HG03025 (cell line): ENCODE measurements around the gene KANK4.

Source experiments
- ATAC-seq: cut with Tn5 transposase; IDR thresholded peaks from one replicate; pipeline ENCODE4 v1.9.1; 2021; ENCODE audit warnings: mild to moderate bottlenecking, moderate library complexity; ENCODE audit not compliant: unreplicated experiment, low FRiP score

KANK4 gene

DNA sequence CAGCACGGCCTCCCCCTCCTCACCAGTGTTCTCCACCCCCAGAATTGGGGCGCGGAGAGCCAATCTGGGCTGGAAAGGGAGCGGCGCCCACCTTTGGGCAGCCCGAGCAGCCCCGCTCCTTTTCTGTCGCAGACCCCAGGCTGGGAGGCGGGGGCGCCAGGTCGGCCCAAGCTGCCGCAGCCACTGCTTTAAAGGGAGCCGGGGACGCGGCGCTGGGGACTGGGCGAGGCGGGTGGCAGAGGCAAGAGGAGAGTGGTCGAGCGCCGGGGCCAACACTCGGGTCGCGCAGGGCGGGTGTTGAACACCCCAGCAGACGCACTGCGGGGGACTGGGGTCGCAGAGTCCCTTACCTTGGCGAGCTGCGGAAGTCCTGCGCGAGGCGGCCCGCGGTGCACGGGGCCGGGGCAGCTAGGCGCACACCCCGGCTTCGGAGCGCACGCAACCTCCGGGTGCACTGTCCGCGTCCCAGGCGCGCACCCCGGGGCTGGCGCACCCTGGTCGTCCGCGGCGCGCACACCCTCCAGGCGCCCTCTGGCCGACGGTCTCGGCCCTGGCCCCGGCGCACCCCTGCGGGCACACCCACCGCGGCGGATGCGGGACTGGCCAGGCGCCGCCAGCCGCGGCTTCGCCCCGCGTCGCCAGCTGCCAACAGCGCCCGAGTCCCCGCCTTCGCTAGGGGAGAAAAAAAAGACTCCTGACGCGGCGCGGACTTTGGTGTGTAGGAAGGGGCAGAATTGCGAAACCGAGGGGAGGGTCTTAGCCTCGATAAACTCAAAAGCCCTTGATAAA lies at the start of gene KANK4:
Gene KANK4, minus strand, starts transcription at position 679 of the 789 bp plus-strand sequence. CDS start 37,870 bp downstream, outside the sequence.
- ATAC-seq, result no peak

DNA sequence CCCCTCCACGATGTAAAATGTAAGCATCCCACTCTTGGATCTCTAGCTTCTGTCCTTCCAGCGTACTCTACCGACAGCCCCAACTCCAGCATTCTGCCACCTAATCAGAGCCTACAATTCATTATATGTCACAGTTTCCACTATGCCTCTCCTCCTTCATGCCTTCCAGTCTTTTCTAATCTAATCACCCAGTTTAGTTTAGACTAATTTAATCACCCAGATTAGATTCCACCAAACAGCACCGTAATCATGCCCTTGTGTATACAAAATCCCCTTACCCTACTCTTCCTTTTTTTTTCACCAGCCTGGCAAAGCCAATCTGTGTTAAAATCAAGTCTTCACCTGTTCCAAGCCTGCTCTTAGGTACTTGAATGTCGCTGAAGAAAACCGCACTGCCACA lies 49.8 kb upstream of the KANK4 start:
- ATAC-seq, result no peak

DNA sequence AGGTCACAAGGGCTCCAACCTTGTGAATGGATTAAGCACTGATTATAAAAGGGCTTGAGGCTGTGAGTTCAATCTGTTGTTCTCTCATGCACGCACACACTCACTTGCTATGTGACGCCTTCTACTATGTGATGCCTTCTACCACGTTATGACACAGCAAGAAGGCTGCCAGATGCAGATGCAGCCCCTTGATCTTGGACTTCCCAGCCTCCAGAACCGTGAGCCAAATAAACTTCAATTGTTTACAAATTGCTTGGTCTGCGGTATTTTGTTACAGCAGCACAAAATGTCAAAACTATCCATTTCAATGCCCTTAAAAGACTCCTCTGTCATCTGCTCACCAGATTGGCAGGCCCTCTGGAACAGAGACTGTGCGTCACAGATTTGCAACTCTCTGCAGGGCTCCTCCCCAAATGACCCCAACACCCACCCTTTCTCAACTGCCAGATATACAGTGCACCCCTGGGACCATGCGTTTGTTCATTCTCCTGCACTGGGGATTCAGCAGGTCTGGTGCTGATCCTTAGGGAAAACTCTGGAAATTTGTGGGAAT lies 47.8 kb upstream of the KANK4 start:
- ATAC-seq, result no peak

DNA sequence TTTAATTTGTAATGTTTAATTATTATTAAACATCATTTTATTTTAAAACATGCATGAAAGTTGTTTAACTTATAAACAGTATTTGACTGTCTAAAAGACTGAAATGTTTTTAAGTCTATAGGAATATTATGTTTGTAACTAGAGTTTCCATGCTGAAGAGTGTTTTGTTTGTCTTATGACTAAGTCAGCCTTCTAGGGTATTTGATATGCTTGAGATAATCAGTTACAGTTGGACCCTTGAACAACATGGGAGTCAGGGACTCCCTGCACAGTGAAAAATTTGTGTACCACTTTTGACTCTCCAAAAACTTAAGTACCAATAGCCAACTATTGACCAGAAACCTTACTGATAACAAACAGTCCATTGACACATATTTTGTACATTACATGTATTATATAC lies 45.5 kb upstream of the KANK4 start:
- no peak for ATAC-seq

DNA sequence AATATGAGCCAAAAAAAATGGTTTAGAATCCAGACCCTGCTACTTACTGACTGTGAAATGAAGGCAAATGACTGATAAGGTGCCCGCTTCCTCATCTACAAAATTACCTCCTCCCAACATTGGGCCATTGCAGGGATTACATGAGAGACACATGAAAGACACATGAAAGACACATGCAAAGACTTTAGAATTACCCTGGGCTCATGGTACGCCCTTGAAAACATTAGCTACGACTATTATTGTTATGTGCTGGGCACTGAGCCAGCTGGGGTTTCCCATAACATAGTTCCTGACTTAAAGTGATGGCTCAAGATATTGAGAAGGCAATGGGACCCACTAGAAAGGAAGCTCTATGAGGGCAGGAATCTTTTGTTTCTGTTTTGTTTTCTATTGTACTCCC lies 43.7 kb upstream of the KANK4 start:
- ATAC-seq, result no peak

DNA sequence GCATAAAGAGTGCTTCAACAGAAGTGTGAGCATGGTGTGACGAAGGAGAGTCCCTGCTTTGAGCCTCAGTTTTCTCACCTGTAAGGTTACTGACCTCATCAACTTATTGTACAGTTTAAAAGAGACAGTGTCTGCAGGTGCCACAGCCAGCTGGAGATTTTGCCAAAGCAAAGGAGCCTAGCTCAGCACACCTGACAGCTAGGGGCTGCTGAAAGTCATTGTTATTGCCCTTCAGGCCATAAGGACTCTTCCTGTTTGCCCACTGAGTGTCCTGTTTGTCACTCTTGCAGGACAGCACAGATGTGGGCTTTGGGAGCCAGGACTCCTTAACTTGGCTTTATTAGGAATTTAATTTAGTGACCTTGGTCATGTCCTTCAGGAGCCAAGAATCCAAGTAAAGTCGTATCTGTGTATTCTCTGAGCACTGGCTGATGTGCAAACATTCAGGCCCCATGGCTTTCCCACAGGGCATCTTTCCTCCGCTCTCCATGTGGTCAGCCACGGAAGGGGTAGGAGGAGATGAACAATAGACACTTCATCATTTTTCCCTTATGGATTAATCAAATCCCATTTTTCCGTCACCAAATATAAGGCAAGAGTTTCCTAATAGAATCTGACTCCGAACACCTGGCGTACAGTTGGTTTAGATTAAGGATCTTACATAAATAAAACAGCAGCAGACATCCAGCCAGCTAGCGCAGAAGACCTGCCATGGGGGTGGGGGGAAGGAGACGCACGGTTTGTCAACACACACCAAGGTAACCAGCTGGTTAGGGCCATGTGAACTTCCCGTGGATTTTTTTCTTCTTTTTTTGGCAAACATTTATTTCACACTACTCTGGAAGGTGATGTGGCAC lies 43.1 kb upstream of the KANK4 start:
- no peak for ATAC-seq

DNA sequence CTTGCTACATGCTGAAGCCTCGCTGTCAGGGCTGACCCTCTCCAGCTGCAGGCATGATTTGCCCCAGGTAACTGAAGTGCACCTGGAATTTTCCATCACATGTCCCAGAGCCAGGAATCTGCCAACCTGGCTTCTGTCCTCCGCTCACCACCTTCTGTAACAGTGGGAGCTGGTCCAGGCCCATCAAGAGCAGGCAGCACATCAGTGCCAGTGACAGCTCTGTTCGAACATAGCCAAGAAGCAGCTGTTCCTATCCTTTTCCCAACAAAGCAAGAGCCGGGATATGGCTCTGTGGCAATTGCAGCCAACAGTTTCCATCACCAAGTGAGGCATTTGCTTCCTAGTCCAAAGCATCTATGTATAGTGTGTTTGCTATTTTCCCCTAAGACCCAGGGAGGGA lies 42.2 kb upstream of the KANK4 start:
- ATAC-seq, result no peak

DNA sequence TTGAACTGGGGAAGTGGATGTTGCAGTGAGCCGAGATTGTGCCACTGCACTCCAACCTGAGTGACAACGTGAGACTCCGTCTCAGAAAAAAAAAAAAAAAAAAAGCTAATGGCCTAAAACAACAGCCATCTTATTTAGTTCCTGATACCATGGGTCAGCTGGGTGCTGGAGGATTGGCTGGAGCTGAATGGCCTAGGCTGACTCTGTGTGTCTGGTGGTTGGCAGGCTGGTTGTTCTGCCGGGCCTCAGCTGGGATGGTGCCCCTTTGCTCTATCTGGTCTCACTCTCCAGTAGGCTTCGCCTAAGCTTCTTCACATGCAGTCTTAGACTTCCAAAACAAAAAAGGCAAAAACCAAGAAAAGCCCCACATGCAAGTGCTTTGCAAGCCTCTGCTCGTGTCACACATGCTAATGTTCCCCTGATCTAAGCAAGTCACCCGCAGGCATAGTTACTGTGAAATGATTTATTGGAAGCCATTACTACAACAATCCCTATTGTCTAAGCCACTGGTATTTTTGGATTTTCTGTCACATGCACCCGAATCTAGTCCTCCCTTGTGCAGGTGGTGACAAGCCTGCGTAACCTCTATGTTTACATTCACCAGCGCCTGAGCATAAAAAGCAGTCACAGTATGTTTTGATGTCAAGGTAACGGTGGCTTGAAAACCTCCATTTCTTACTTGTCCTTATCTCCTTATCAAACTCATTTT lies 39.6 kb upstream of the KANK4 start:
- ATAC-seq, result no peak

DNA sequence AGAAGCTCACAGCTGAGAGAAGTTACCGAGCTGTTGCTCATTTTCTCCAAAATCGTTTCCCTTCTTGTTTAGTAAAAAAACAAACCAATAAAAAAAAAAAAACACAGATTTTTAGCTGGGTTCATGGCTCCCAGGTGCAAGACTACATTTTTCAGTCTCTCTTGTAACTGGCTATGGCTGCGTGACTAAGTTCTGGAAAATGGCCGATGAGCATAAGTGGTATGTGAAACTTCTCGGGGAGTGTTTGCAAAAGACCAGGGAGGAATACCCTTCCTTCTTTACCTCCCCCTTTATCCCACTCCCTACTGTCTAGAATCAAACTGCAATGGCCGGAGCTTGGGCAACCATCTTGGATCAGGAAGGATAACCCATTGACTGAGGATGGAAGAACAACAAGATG lies 38.7 kb upstream of the KANK4 start:
- no peak for ATAC-seq

DNA sequence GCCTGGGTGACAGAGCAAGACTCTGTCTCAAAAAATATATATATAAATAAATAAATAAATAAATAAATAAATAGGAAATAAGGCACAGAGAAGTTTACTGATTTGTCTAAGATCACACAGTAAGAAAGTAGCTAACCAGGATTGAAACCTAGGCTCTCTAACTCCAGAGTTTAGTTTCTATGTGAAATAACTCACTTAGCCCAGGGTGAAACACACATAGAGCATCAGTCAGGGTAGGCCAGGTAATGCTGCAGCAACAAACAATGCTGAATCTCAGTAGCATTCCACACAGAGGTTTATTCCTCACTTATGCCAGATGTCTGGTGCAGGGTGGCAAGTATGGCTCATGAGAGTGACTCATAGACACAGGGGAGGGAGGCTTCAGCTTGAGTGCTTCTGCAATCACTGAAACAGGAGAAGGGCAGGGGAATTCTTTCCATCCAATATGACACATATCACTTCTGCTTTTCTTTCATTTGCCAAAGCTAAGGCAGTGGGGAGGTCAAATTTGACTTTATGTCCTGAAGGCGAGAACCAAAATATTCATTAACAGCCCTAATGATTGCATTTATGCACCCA lies 37.1 kb upstream of the KANK4 start:
- ATAC-seq, result no peak

DNA sequence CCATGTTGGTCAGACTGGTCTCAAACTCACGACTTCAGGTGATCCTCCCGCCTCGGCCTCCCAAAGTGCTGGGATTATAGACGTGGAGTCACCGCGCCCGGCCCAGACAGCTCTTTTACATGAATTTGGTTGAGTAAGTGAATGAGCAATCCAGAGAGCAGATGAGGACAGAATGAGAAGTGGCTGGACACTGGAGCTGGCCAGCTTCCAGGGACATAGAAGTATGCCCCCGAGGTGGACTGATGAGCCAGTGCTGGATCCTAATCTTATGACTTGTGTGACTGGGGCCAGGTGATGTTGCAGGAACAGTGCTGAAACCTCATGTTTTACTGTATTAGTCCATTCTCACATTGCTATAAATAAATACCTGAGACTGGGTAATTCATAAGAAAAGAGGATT lies 35.9 kb upstream of the KANK4 start:
- ATAC-seq, result no peak

DNA sequence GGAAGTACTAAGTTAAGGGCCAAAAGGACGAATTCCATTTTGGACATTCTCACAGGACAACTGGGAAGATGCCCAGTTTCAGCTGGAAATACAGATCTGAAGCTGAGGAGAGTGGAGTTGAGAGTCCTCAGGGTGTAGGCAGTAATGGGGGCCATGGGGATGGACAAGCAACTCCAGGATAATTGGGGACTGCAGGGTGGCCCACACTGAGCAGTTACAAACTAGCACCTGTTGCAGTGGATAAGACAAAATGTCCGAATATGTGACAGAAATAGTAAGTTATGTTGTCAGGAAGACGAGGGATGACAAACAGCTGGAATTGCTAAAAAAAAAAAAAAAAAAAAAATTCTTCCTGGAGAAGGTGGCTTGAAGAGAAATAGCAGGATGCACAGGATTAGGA lies 34.6 kb upstream of the KANK4 start:
- no peak for ATAC-seq

DNA sequence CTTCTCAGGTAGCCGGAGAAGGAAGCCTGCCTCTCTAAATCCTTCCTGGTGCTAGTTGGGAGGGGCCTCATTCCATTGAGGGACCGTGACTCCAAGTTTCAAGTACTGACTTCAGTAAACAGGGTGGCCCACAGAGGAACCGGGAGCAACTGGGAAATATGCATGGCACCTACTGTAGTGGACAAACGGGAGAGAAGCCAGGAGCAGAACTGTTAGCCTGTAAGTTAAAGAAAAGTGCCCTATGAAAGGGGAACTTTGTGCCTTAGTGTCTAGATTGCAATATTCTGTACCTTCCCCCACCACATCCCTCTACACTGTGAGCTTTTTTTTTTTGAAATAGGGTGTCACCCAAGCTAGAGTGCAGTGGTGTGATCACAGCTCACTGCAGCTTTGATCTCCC lies 33.2 kb upstream of the KANK4 start:
- no peak for ATAC-seq

DNA sequence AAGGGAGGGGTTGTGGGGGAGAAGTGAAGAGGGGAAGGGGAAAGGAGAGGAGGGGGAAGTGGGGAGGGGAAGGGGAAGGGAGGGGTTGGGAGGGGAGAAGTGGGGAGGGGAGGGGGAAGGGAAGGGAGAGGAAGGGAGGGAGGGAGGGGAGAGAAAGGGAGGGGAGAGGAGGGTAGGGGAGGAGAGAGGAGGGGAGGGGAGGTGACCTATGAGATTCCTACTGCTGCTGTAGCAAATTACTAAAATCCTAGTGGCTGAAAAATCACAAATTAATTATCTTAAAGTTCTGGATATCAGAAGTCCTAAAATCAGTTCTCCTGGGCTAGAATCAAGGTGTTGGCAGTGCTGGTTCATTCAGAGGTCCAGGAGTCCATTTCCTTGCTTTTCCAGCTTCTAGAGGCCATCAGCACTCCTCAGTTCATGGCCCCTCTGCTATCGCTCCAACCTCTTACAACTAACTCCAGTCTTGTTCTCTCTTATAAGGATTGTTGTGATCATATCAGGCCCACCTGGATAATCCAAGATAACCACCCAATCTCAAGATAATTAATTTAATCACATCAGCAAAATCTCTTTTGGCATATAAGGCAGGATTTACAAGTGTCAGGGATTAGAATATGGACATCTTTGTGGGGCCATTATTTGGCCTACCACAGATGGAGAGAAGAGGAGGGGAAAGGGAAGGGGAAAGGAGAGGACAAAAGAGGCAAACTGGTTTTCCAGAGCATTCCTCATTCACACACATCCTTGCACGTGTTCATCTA lies 30.4 kb upstream of the KANK4 start:
- no peak for ATAC-seq

DNA sequence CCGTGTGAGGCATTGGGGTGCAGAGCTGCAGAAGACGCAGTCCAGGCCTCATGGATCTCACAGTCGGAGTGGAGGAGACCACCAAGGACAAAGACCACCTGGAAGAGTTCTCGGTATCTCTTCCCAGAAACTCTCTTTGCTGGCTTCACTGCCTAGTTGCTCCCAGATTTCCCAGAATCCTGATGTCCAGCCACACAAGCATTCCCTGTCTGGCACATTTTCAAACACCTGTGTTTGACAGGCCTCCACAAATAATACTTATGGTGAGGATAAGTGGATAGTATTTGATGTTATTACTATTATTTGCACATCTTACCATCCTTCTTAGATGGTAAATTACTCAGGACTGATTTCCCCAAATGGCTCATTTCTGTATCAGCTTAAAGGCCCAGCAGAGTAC lies 27.7 kb upstream of the KANK4 start:
- ATAC-seq, result no peak

DNA sequence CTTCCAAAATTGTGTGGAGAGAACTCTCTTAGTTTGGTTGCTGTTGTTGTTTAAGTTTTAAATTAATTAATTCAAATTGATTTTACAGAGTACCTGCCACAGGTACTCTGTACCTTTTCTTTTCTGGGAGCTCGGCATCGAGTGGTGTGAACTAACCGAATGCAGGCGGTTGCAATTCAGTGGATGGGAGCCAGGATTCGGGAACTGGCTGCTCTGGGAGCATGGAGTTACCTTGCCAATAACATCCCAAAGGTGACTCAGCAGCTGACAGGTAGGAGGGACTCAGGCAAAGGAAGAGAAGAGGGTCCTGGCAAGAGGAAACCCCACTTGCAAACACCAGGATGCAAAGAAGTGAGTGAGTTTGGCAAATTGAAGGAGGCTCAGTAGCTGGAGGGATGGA lies 24.7 kb upstream of the KANK4 start:
- no peak for ATAC-seq

DNA sequence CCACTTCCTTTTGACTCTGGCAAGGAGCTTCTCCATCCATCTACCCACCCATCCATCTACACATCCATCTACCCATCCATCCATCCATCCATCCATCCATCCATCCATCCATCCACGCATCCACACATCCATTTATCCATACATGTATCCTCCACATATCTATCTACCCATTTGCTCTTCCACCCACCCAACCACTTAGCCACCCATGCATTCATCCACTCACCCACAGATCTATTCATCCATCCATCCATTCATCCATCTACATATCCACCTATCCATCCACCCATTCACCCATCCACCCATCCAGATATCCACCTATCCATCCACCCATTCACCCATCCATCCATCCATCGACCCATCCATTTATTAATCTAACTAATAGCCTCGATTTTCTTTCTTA lies 23.0 kb upstream of the KANK4 start:
- ATAC-seq, result no peak

DNA sequence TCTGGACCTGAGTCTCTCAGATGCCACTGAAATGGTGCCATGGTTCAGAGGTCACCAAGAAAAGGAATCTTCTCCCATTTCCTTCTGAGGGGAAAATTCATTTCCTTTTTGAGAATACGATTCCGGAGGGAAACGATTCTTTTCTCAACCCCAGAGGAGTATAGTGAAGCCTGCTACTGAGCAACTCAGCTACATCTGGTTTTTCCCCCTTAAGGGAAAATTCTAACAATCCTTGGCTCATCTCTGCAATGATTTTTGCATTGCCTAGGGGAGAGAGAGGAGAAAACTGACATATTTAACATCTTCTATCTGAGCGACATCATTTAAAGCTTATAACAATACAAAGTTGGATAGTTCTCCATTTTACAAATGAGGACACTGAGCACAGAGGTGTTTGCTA lies 22.4 kb upstream of the KANK4 start:
- no peak for ATAC-seq

DNA sequence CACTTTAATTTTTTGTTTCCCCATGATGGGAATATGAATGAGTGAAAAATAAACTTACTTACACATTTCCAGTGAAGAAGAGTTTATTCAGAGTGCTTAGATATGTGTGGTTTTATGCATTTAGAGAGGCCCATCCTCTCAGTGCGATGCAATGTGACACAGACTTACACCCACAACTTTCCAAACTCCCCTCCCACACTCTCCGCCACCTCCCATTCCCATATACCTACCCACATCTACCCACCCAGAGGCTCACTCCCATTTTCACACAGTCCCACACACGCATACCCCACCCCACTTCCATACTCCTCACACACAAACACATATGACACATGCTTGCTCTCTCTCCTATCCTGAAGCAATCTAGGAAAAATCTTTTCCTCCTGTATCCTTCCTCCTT lies 21.9 kb upstream of the KANK4 start:
- no peak for ATAC-seq
